GM12878 (cell line): Measurements from ENCODE around the gene BANP.

Experiments
- CHD2 ChIP-seq: IDR thresholded peaks from 2 replicates; pipeline ENCODE4 v1.6.1; 2011; ENCODE audit warnings: low read depth, low read length, improper control_type of control experiment, borderline replicate concordance
- FOXM1 ChIP-seq: IDR thresholded peaks from 2 replicates; pipeline ENCODE4 v1.6.1; 2012; ENCODE audit warnings: low read depth, mild to moderate bottlenecking, inconsistent platforms, low read length, moderate library complexity
- POLR2A ChIP-seq: IDR thresholded peaks from 2 replicates; pipeline ENCODE4 v1.6.1; 2011; ENCODE audit warnings: low read depth, mild to moderate bottlenecking, low read length
- RELA ChIP-seq: fragments of 450-650 bp; IDR thresholded peaks from 2 replicates; pipeline ENCODE4 v1.8.0; 2014; ENCODE audit warnings: borderline replicate concordance; ENCODE audit not compliant: partially characterized antibody
- SIN3A ChIP-seq: IDR thresholded peaks from 2 replicates; pipeline ENCODE4 v1.6.1; 2012; ENCODE audit warnings: low read depth, low read length, improper control_type of control experiment
- STAT1 ChIP-seq: fragments of 450-650 bp; conservative IDR thresholded peaks from 2 replicates; pipeline ENCODE4 v1.6.1; 2014; ENCODE audit warnings: antibody characterized with exemption, mild to moderate bottlenecking
- SUPT20H ChIP-seq: IDR thresholded peaks from 2 replicates; pipeline ENCODE4 v1.6.1; 2011; ENCODE audit warnings: low read depth, mild to moderate bottlenecking, low read length, moderate library complexity, borderline replicate concordance; ENCODE audit not compliant: control insufficient read depth
- TF ChIP-seq, protein P1 (sequence below), 3 experiments: IDR thresholded peaks in 2 of 3; conservative IDR thresholded peaks in 1 of 3; 2 replicates each; pipeline ENCODE4 v1.5.1; 2011; ENCODE audit warnings: low read depth in 3 of 3, low read length in 3 of 3, mild to moderate bottlenecking in 3 of 3, control low read depth in 2 of 3, moderate library complexity in 2 of 3, inconsistent platforms in 1 of 3, mixed read lengths in 1 of 3; ENCODE audit not compliant: control insufficient read depth in 2 of 3, insufficient read depth in 1 of 3; ENCODE audit errors: extremely low read depth in 1 of 3
- TF ChIP-seq, protein P2 (sequence below): IDR thresholded peaks from 2 replicates; pipeline ENCODE4 v1.6.1; 2012; ENCODE audit warnings: mild to moderate bottlenecking, low read depth, low read length

DNA sequence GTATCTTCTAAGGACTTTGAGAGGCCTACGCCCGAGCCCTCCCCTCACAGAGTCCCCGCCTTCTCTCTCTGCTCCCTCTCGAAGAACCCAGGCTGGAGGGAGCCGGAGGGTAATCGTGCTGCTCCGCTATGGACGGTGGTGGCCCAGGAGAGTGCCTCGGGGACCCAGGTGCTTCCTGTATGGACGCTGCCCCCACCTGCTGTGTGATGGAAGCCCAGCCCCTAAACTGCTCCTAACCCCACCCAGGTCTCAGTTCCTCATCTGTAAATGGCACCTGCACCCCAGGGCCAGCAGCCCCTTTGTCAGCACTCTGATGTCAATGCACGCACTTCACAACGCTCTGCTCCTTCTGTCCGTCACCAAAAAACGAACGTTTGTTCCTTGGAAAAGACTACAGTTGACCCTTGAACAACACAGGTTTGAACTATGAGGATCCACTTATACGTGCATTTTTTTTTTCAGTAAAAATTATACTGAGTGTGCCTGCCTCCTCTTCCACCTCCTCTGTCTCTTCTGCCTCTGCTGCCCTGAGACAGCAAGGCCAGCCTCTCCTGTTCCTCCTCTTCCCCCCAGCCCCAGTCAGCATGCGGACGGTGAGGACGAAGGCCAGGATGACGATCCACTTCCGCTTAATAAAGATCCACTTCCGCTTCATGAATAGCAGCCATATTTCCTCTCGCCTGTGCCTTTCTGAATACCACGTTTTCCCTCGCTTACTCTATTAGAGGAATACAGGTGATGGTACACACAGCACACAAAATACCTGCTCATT, 118.3 kb downstream of the BANP start:
- TF ChIP-seq, protein P1, sequence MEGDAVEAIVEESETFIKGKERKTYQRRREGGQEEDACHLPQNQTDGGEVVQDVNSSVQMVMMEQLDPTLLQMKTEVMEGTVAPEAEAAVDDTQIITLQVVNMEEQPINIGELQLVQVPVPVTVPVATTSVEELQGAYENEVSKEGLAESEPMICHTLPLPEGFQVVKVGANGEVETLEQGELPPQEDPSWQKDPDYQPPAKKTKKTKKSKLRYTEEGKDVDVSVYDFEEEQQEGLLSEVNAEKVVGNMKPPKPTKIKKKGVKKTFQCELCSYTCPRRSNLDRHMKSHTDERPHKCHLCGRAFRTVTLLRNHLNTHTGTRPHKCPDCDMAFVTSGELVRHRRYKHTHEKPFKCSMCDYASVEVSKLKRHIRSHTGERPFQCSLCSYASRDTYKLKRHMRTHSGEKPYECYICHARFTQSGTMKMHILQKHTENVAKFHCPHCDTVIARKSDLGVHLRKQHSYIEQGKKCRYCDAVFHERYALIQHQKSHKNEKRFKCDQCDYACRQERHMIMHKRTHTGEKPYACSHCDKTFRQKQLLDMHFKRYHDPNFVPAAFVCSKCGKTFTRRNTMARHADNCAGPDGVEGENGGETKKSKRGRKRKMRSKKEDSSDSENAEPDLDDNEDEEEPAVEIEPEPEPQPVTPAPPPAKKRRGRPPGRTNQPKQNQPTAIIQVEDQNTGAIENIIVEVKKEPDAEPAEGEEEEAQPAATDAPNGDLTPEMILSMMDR (IDR thresholded peaks at IDR 0.05 in 2 of 3, conservative IDR thresholded peaks at IDR 0.05 in 1 of 3; ENCODE audit: control insufficient read depth in 2 of 3, extremely low read depth in 1 of 3, insufficient read depth in 1 of 3, low read depth in 3 of 3, low read length in 3 of 3) = no peak
- no peak for TF ChIP-seq SUPT20H
- peak; percentile 69; the same call in 1 of the 2 replicates for TF ChIP-seq CHD2
- TF ChIP-seq FOXM1 = 0 out of 2 replicates have a peak, but pooled peaks have one; percentile 27
- peak; percentile 62 for TF ChIP-seq POLR2A
- TF ChIP-seq, protein P2, sequence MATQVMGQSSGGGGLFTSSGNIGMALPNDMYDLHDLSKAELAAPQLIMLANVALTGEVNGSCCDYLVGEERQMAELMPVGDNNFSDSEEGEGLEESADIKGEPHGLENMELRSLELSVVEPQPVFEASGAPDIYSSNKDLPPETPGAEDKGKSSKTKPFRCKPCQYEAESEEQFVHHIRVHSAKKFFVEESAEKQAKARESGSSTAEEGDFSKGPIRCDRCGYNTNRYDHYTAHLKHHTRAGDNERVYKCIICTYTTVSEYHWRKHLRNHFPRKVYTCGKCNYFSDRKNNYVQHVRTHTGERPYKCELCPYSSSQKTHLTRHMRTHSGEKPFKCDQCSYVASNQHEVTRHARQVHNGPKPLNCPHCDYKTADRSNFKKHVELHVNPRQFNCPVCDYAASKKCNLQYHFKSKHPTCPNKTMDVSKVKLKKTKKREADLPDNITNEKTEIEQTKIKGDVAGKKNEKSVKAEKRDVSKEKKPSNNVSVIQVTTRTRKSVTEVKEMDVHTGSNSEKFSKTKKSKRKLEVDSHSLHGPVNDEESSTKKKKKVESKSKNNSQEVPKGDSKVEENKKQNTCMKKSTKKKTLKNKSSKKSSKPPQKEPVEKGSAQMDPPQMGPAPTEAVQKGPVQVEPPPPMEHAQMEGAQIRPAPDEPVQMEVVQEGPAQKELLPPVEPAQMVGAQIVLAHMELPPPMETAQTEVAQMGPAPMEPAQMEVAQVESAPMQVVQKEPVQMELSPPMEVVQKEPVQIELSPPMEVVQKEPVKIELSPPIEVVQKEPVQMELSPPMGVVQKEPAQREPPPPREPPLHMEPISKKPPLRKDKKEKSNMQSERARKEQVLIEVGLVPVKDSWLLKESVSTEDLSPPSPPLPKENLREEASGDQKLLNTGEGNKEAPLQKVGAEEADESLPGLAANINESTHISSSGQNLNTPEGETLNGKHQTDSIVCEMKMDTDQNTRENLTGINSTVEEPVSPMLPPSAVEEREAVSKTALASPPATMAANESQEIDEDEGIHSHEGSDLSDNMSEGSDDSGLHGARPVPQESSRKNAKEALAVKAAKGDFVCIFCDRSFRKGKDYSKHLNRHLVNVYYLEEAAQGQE = no peak
- TF ChIP-seq SIN3A = no peak
- no peak for TF ChIP-seq RELA
- no peak for TF ChIP-seq STAT1
